ENCODE measurements around the gene HOXC12.

Gene HOXC12

DNA sequence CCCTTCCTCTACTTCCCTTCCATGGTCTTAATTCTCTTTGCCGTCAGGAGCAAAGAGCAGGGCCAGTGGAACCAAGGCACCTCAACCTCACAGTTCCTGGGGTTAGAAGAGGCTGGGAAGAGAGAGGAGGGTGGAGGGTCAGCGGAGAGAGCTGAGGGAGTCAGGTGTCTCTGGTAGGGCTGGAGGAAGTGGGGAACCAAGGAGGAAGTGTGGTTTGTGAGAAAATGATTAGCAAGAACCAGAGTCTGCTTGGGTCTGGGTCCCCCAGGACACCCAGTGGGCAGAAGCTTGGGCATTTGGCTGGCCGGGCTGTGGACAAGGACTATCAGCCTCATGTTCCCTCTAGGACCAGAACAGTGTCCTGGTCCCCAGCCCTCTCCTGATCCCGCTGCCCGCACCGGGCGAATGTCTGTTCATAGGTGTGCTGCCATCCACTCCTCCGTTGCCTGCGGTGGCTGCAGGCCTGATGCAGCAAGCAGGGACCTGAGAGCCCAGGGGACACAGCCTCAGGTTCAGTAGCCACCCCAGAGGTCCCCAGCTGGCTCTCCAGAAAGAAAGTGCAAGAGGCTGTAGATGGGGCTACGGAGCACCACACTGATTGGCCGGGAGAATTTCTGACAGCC lies 2.3 kb downstream of the HOXC12 start:
- DNase-seq, result no peak

DNA sequence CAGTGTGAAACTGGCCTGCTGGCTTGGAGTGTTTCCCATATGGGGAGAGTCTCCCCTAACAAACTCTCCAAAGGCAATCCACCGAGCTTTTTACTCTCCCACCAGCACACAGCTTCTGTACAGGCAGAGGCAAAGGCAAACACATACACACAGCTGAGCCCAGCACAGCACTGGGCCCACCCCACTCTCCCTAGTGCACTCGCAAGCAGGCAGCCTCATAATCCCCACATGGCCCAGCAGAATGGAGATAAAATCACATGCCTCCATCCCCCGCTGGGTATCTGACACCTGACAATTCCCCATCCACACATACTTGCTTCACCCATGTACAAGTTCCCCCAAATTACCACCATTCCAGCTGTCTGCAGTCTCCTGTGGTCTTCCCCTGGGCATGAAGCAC lies 3.4 kb downstream of the HOXC12 start:
- no peak for DNase-seq

DNA sequence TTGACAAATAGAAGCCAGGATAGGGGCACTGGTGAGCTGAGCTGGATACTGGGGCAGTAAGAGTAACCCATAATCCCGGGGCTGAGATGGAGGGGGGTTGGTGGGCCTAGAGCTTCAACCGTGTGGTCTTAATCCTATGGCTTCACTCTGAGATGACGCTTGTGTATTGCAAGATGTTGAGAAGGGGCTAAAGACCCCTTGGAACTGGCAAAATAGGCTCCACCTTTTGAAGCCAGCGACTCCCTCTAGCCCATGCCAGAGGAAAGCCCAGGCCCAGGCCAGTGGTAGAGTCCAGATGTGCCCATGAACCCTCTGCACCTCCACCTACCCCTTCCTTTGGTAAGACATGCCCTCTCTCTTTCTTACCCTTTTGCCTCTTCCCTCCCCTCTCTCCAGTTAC lies 4.6 kb downstream of the HOXC12 start:
- no peak for DNase-seq

DNA sequence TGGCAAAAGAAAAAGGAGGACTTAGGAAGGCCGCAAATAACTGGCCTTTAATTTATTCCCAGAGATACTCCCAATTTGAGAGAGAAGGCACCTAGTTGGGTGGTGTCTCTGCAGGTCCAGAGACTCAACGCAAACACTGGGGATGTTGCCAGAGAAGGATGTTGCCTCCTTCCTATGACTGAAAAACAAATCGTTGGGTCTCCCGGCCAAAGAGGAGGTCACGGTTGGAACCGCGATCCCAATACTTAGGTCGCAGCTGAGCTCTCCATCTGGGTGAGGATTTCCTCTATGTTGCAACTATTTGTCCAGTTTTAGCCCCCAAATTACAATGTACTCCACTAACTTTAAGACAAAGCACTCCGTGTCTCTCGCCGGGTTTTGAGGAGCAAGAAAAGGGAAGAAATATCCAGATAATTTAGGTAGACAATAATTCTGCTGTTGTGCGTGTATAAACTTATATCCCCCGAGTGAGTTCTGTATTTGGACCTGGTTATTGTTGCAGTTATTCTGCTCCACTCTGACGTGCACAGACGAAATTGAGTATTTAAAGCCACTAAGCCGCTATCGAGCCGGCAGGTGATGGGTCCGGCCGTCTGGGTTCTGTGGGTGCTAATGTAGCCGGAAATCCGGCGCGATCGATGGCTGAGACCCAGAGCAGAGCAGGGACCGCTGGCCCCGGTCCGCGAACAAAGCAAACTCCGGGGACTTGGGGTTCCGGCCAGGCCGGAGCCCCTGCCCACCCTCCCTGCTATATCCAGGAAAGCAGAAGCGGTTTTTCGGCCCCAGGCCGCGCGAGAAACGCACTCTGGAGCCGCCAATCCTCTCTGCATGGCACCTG lies 5.7 kb downstream of the HOXC12 start:
- DNase-seq, result no peak

DNA sequence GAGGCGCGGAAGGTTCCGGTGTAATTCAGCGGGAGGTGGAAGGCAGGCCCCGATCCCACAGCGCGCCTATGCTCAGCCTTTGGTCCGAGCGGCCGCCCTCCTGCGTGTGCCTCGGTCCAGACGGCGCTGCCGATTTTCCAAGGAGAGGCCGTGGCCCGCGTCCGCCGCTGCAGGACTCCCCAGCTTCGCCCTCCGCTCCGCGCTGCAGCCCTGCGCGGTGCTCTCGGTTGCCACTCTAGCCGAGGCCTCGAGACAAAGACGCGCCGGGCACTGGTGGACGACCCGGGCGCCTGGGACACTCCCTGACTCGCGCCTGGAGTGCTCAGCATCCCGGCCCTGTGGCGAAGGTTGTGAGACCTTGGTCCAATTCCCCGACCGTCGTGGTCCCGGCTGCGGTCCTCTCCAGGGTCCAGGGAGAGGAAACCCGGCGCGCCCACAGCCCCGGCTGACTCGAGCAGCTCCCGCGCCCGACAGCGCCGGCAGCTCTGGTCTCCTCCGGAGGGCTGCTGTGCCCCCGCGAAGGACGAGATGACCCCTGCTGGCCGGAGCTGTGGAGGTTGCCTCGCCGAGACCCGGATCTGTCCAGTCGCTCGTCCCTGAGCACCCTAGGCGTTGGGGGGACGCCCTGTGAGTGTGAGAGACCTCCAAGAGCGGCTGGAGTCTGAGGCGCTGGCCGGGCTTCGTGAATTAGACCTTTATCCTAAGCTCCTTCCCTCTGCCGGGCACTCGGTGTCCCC lies 6.5 kb downstream of the HOXC12 start:
- DNase-seq, result no peak

DNA sequence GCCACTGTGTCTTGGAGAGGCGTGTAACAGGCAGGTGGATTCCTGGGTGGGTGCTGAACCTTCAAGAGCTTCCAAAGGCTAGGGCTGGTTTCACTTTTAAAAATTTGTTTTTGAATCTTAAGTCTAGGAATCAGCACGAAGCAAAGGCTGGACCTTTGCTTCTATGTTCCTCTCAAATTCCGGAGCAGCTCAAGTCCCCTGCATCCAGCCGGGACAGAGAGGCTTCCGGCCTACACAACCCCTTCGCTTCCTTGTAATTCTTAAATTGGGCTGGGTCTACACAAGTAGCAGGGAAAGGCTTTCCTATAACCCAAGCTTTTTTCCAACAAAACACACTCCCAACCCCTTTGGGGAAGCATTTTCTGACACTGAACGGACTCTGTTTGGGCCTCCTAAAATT lies 8.3 kb downstream of the HOXC12 start:
- DNase-seq, result no peak

DNA sequence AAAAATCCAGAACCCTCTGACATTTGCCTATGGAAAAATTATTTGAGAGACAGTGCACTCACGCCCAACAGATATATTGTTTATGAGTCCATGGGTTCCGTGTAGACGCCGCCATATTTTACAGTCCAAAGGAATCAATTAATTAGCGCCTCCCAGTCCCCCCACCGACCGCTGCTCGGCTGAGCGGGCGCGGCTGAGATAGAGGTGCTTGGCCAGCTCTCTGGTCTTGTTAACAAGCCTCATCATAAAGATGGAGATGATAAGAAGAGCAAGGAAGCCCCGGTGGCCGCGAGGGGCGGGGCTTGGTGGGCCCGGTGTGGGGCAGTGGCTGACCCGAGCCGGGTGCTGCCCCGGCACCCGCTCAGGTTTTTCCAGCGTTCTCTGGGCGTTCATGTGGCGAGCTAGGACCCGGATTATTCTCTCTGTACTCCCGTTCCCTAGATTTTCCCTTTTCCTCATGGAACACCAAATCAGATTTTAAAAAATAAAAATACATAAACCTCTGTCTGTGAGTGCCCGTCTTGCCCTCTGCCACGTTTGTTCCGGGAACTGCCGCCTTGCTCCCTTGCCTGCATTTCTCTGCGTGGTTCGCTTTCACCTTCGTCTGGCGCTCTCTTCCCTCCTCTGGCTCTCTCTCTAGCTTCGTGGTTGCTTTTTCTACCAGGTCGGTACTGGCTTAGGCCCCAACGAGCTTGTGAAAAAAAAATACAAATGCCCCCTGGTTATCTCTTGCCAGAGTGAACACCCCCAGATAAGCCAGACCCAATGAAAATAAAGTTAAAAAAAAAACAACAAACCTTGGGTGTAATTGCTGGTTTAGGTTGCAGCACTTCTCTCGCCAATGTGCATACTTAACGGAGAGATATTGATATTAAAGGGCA lies 9.0 kb downstream of the HOXC12 start:
- no peak for DNase-seq

DNA sequence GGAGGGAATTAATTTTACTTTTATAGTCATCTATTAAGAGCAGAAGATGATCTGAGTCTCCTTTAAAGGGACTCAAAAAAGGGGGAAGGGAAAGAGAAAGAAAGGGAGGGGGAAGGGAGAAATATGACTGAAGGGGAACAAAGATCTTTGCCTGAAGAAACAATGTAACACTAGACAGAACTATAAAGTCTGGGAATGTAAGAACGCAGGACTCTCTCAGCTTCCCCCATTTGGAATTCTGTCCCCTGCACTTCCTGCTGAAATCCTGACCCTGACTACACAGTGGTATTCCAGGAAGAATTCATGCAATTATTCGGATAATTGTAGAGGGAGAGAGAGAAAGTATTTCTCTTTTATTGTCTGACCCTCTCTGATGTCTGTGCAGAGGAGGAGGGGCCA lies 9.6 kb downstream of the HOXC12 start:
- no peak for DNase-seq

DNA sequence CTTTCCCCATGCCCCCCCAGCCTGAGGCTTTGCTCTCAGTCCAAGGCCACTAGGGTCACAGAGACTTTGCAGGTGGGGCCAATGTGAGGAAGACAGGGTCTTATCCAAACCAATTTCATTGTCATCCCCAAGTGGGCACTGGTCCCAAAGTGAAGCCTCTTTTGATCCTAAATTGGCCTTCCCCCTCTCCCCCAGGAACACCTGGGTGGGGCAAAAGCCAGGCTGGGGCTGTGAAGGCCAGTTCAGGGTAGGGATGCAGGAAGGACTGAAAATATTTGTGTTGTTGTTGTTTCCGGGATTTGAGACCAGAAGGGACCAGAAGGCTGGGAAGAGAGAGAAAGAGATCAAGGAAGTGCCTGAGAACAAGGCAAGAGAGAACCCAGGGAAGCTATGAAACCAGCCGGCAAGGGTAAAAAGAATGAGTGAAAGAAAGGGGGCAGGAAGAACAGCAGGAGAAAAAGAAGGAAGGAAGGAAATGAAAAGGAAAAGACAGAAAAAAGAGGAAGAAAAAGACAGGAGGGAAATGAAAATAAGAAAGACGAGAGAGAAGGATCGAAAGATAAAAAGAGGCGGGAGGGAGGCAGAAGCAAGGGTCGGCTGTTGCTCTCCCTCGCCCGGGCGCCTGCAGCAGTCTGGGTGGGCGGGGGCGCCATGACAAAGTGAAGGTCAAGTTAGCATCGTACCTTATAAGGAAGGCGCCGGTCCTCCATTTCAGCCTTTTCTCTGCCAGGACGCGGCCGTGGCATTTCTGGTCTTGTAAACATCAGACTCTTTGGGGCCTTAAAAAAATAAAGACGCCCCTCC lies 10.8 kb downstream of the HOXC12 start:
- DNase-seq, result no peak

DNA sequence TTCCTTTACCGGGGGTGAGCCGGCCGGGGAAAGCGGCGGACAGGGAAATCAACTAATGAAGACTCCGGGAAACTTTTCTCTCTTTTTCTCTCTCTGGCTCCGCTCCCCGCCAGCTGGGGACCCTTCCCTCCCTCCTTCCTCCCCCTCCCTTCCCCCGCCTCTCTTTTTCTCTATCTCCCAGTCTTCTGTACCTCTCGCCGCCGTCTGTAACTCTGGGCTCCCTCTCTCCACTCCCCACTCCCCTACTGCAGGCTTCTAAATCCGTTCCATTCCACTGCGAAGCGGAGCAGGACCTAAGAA lies 11.3 kb downstream of the HOXC12 start:
- no peak for DNase-seq

DNA sequence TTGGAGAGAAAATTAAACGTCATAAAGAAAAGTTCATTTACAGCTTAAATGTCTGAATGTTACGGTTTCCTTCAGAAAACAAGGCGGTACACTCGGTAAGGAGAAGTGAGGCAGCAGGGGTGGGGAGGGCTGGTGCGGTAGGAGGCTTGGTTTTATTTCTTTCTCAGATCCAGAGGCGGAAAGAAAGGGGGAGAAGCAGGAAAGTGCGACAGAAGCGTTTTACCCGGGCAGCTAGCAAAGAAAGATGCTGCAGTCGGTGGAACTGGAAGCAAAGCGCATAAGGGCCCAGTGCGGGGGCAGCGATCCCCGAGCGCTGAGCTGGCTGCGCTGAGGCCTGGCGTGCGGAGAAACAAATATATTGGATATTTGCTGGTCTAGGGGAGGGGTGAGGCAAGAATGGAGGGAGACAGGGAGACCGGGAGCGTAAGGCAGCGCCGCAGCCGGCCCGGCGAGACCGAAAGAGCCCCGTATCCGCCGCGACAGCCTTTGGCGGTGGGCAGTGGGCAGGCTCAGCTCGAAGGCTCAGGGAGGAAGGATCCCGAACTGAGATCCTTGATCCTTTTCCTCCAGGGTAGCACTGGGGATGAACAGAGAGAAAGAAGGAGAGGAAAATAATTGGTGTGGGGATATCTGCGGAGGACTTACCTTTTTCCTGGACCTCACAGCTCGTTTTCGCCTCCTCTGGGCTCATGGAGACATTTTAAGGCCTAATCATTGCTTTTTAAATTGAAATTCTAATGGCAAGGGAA lies 11.9 kb downstream of the HOXC12 start:
- DNase-seq, result no peak

DNA sequence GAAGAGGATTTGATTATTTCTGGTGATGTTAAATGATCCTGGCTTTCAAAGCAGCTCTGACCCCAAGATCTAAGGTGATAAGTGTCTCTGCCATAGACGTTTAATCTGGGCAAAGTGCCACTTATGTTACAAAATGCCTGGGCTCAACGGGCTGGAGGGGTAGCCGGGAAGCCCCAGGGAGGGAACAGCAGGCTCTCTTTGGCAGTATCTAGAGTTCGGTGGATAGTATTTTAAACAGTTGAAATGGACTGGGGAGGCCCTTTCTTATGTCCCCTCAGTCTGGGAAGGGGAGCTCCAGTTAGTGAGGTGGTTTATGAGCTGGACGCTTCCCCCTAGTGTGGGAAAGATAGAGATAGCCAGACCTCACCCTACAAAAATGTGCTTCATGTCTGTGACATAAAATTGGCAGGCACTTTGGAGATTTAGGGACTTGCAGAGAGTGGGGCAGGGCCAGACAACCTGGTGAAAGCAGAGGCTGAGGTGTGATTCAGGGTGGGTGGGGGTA lies 12.8 kb downstream of the HOXC12 start:
- DNase-seq, result no peak

DNA sequence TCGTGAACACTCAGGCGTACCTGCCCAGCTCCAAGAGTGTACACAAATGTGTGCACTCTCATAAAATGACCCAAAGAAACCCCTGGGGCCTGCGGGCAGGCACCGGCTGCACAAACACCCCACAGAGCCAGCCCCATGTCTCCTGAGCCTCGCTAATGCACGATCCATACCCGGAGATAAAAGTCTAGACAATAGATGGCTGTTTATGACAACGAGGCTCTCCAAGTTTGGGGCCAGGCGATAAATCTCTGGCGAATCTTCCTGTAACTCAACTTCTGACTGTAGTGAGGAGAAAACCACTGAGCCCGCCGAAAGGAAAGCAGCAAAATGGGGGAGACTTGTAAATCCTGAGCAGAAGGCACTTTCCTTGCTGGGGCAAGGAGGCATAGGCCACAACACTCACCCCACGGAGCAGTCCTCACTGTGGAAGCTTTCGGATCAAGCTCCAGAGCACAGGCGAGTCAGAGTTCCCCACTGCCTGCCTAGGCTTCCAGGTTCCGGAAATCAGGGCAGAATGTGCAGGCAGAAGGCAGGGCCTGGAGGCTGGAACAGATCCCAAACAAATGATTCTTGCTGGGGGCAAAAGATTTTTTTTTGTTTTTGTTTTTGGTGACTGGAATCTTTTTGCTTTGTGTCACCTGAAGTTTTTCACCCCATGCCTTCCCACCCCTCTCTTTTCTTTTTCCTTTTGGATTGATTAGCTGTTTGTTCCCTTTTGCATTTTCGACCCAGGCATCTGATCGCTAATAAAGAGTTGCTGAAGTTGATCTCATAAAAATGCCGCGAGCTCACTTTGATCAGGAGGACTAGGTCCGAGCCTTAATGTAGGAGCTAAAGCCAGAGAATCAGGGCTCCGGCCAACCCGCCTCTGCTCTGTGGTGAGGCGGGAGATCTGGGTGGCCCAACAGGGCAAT lies 13.8 kb downstream of the HOXC12 start:
- DNase-seq, result no peak

DNA sequence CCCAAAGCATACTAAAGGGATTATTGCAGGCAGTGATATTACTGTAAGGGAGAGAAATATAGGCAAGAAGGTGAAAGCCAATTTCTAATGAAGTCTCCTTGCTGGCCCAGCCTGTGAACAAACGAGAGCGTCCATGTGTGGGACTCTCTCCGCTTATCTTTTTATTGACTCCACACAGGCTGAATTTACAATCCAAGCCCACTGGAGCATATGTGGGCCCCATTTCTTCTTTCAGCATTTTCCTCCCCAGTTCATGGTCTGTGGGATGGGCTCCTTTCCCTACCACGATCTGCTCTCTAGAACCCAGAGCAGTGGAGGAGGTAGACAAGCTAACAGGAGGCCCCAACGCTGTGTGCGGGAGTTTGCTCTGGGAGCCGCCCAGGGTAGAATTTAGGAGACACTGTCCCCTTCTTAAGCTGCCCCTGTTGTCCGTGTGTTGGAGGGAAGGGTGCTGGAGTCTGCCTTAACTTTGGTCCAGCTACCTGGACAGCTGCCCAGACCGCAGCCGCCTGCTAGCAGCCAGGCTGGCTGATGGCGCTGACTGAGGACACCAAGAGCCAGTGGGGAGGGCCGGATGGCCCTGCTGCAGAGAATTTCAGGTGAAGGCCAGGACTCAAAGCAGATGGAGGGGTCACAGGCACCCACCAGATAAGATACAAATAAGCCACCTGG lies 15.0 kb downstream of the HOXC12 start:
- DNase-seq, result no peak

DNA sequence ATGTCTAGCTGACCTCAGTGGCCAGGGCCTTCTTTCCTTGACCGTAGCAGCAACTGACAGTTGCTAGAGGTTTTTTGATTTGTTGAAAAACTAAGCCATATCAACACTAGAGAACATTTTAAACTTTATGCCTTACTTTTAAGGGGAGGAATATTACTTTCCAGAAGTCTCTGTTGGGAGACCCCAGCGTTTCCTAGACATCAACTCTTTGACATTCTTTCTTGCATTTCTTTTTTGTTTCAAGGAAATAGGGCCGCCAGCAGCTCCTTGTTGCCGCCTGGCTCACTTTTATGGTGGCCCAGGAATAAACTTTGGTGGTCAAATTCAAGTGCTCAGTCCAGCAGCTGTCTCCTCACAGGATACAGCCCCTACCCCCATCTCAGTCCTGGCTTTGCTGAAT lies 15.7 kb downstream of the HOXC12 start:
- DNase-seq, result no peak

DNA sequence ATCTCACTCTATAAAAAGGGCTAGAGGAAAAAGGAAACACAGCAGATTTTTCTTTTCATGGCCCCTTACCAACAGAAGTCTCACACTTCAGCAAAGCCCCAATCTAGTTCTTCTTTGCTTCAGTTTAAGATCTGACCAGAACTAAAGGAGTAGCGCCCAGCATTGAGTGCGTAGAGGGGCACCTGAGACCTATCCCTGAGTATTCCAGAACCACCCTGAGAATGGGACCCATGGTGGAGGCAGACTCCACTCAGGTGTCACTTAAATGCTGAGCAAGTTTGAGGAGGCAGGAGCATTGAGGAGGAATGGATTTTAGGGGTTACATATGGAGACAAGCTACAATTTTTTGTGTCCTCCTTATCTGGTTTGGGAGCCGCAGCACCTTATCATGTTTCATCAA lies 16.4 kb downstream of the HOXC12 start:
- DNase-seq, result no peak

DNA sequence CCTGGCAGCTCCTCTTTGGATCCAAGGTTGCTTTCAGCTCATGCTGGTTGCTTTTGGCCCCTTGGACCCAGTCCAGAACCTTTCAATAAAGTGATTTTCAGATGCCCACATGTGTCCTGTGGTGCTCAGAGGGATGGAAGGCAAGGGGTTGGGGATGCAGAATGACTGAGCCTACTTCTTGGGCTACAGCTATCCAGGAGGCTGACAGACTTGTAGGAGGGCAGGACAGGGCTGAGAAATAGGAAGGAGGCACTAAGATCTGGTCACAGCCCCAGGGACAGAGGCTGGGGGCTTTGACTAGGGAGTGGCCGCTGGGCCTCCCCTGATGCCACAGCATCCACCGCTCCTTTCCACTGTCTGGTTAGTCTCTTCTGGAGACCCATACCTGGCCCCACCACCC lies 17.0 kb downstream of the HOXC12 start:
- no peak for DNase-seq

DNA sequence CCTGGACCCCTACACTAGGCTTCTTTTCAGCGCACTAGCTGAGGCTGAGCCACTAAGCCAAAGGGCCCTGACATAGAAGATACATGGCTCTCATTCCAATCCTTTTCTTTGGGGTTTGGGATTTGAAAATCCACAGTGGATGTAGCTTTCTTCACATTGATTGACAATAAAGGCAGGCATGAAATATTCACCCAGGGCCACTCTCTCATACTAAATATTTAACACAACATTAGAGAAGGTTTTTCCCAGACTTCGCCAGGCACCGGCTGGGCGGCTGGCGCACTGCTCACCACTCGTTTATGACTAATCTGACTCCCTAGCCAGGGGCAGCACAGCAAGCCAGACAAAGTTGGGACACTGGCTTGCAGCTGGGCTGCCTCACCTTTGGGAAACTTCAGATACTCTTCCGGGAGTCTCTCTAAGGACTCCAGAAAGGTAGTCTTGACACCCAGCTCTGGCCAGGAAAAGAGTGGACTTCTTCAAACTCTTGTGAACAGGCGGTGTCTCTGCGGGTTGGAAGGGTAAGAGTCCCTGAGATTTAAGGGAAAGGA lies 17.5 kb downstream of the HOXC12 start:
- no peak for DNase-seq

DNA sequence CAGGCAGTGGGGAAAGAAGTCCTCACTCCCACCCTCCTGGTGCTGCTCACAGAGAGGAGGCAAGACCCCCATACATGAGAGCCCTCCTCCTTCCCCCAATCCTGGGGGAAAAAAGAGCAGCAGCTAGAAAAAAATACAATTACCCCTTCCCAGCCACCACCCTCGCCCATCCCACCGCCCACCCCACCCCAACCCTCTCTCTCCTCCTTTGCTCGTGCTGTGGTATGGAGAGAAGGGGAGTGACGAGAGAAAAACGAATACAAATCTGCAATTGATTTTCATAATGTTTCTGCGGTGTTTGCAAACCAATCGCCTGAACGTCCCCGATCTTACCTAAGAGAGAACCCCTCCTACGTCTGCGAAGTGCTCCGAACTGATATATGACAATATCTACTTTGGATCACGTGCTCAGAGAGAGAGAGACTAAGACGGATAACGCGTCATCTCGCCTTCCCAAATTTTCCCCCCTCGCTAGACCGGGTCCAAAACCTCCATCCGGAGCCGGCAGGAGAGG lies 18.1 kb downstream of the HOXC12 start, which contains the start of gene HOXC11:
Gene HOXC11, plus strand, starts transcription at position 405 of the 514 bp plus-strand sequence. CDS start 116 bp downstream, outside the sequence.
- no peak for DNase-seq

All from NCI-H1092 (cell line).